ENCODE measurements around the gene KIAA1217. TPM values are rescaled to one million over a fixed set of nuclear protein-coding genes. Genes with fewer than 3 reads are reported as not detected.
"Not testable (repeated sequence)": the region's sequence is repeated elsewhere in the genome, so short reads cannot be mapped to it uniquely, and the experiment has no call there.

KIAA1217 gene
- total RNA-seq, 1 donor from 2014 or later: 54.3 TPM

DNA sequence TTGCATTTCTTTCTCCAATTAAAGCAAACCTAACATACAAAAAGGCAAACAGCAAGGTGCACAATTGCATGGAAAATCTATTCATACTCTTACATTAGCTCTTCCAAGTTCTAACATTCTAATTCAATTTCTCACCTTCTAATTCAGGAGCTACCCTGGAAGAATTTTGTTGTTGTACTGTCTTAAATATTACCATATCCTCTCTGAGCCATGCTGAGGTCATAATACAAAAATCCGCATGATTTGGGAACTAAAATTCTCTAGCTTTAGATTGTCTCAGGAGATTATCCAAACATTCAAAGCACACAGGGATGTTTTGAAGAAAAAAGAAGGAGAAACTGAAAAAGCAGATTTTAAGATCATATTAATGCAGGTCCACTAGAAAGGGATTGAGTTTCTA lies 229.9 kb downstream of the KIAA1217 start:
- Histone ChIP-seq H3K36me3 (no peaks in the 10 kb centered on the region), H3K9me3 (no peaks in the 10 kb centered on the region), H3K4me1 (no peaks in the 10 kb centered on the region), H3K27ac (no peak overlapping the region), H3K4me3 (no peak overlapping the region), H3K27me3 (no peaks in the 10 kb centered on the region)
- no peak for TF ChIP-seq POLR2AphosphoS5 (IDR thresholded peaks at IDR 0.05; ENCODE audit: insufficient read depth in 1 of 2, low read depth in 1 of 2)
- no peak for TF ChIP-seq POLR2A (IDR thresholded peaks at IDR 0.05)
- TF ChIP-seq, protein P1, sequence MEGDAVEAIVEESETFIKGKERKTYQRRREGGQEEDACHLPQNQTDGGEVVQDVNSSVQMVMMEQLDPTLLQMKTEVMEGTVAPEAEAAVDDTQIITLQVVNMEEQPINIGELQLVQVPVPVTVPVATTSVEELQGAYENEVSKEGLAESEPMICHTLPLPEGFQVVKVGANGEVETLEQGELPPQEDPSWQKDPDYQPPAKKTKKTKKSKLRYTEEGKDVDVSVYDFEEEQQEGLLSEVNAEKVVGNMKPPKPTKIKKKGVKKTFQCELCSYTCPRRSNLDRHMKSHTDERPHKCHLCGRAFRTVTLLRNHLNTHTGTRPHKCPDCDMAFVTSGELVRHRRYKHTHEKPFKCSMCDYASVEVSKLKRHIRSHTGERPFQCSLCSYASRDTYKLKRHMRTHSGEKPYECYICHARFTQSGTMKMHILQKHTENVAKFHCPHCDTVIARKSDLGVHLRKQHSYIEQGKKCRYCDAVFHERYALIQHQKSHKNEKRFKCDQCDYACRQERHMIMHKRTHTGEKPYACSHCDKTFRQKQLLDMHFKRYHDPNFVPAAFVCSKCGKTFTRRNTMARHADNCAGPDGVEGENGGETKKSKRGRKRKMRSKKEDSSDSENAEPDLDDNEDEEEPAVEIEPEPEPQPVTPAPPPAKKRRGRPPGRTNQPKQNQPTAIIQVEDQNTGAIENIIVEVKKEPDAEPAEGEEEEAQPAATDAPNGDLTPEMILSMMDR (IDR thresholded peaks at IDR 0.05): no peak
- intact Hi-C loops (cut with DNase I): no loop called here
- DNase-seq (ENCODE audit: extremely low spot score in 2 of 2): no peak

DNA sequence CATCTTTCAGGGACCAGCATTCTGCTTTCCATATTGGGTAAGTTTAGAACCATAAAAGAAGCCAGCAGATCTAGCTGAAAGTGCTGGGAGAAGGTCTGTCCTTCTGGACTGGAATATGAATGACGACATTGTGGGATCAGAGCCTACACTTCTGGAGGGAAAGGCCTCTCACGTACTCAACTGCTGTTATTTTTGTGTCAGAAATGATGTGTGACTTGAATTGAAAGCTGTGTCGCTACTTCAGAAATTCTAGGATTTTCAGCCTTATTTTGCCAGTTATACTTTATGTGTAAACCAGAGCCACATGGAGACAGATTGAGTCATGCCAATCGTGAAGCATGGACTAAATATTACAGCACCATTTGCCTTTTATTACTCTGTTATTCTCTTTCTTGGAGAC lies 231.0 kb downstream of the KIAA1217 start:
- Histone ChIP-seq H3K27me3 (no peaks in the 10 kb centered on the region), H3K27ac (no peak overlapping the region), H3K9me3 (no peaks in the 10 kb centered on the region), H3K36me3 (no peaks in the 10 kb centered on the region), H3K4me1 (no peaks in the 10 kb centered on the region), H3K4me3 (no peak overlapping the region)
- intact Hi-C loops (cut with DNase I): no loop called here
- DNase-seq (ENCODE audit: extremely low spot score in 2 of 2): no peak
- TF ChIP-seq POLR2AphosphoS5 (IDR thresholded peaks at IDR 0.05; ENCODE audit: insufficient read depth in 1 of 2, low read depth in 1 of 2) (no peak), POLR2A (IDR thresholded peaks at IDR 0.05) (no peak)
- TF ChIP-seq, protein P1 (IDR thresholded peaks at IDR 0.05): no peak

DNA sequence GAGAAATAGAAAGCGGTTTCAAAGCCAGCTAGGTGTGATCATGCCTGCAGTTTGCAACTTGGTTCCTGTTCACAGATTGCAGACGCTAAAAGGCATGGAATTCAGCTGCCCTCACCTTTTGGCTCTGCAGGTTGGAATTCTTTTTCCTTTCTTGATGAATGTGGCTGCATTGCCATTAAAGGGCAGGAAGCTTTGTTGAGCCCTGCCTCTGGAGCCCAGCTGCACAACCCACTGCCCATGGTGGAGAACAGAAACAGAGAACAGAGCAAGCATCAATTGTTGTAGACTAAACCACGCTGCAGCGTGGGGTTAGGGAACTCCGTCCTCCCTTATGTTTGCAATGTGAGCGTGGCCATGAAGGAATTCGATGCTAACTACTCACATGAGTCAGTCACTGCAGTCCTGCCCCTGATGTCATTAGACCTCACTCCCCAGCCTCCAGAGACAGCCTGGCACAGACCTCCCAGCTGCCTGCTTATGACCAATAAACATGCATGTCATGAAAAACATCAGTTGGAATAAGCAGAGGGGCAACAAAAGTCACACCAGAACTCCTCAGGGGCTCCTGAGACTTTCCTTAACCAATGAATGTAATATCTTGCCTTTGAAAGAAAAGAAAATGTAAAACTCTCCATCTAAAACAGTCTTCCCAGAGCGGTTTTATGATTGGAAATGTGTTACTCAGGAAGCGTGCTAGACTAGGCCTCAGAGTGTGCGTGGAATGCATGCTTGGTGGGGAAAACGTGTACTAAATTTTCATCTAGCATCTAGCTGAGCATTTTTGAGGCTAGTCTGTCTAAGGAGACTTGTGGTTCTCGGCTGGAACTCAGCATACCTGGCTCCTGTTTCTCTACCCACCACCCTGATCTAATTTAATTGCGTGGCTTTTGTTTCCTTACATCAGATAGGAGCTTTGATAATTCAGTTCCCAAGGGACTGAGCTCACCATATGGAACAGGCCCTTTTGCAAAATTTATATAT lies 232.2 kb downstream of the KIAA1217 start:
- DNase-seq (ENCODE audit: extremely low spot score in 2 of 2): no peak
- no peaks in the 10 kb centered on the region for H3K4me1 ChIP-seq
- no peaks in the 10 kb centered on the region for H3K9me3 ChIP-seq
- H3K27me3 ChIP-seq: no peaks in the 10 kb centered on the region
- no peak overlapping the region for H3K27ac ChIP-seq
- TF ChIP-seq POLR2A (IDR thresholded peaks at IDR 0.05) (no peak), POLR2AphosphoS5 (IDR thresholded peaks at IDR 0.05; ENCODE audit: insufficient read depth in 1 of 2, low read depth in 1 of 2) (no peak)
- TF ChIP-seq, protein P1 (IDR thresholded peaks at IDR 0.05): no peak
- intact Hi-C loops (cut with DNase I): no loop called here
- no peak overlapping the region for H3K4me3 ChIP-seq
- no peaks in the 10 kb centered on the region for H3K36me3 ChIP-seq

DNA sequence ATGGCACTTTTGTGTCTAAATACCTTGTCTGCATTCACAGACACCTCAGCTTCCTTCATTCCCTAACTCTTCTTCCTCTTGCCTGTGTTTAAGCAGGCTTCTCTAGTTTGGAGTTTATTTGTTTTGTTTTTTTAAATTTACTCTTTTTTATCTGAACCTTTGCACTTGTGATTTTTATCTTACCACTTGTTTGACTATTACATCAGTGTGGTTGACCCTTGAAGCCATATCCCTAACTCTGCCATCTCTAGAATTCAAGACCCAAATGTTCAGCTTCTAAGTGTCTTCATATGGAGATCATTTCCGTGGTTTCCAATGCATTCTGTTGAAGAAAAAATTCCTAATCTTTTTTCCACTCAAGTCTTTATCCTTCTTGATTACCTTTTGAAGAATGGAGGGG lies 233.3 kb downstream of the KIAA1217 start:
- intact Hi-C loops (cut with DNase I): no loop called here
- Histone ChIP-seq H3K9me3 (no peaks in the 10 kb centered on the region), H3K27ac (no peak overlapping the region), H3K27me3 (no peaks in the 10 kb centered on the region), H3K36me3 (no peaks in the 10 kb centered on the region), H3K4me3 (no peak overlapping the region), H3K4me1 (no peaks in the 10 kb centered on the region)
- no peak for DNase-seq (ENCODE audit: extremely low spot score in 2 of 2)
- no peak for TF ChIP-seq POLR2A (IDR thresholded peaks at IDR 0.05)
- TF ChIP-seq, protein P1 (IDR thresholded peaks at IDR 0.05): no peak
- no peak for TF ChIP-seq POLR2AphosphoS5 (IDR thresholded peaks at IDR 0.05; ENCODE audit: insufficient read depth in 1 of 2, low read depth in 1 of 2)

DNA sequence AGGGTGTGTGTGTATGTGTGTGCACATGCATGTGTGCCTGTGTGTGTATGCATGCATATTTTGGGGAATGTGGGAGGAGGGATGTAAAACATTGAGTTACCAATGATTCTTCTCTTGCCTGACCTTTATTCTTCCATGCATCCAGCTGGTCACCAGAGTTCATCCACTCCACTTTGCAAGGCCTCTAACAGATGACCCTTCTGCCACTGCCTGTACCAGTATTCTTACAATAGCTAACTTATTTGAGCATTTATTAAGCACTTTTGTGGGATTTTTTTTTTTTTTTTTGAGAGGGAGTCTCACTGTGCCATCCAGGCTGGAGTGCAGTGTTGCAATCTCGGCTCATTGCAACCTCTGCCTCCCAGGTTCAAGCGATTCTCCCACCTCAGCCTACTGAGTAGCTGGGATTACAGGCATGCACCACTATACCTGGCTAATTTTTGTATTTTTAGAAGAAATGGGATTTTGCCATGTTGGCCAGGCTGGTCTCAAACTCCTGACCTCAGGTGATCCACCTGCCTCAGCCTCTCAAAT lies 233.8 kb downstream of the KIAA1217 start:
- intact Hi-C loops (cut with DNase I); H3K27ac ChIP-seq; H3K36me3 ChIP-seq; H3K27me3 ChIP-seq; H3K9me3 ChIP-seq; H3K4me3 ChIP-seq; DNase-seq (ENCODE audit: extremely low spot score in 2 of 2); H3K4me1 ChIP-seq: not testable (repeated sequence)
